H1 (cell line): Measurements from ENCODE around the gene DOCK9. TPM values are rescaled to one million over a fixed set of nuclear protein-coding genes. Genes with fewer than 3 reads are reported as not detected.

ENCODE experiments used
- CTCF ChIA-PET: fragments of 300-600 bp; sonication (Branson Sonifier 250); formaldehyde crosslinking; loops from one replicate; lab custom pipeline; 2021; ENCODE audit not compliant: partially characterized antibody; lab: Charles Lee
- POLR2A ChIA-PET: fragments of 300-600 bp; sonication (Branson Sonifier 250); formaldehyde crosslinking; loops from one replicate; lab custom pipeline; 2021; ENCODE audit warnings: inconsistent platforms; ENCODE audit not compliant: partially characterized antibody; lab: Charles Lee
- DNase-seq, 2 experiments: peaks; one replicate each; pipeline versions ENCODE4 v3.0.0 to v3.0.0-alpha.2; 2010 to 2022; ENCODE audit warnings: low spot score in 2 of 2, low read depth in 1 of 2, mixed read lengths in 1 of 2
- FAIRE-seq: peaks from 2 replicates; lab custom pipeline; 2011; peaks lifted over from hg19 to GRCh38; lab: Jason Lieb, UNC
- H2AFZ ChIP-seq: 2 replicates; pipeline ENCODE4 v1.8.1; 2012; ENCODE audit warnings: low read length, inconsistent platforms
- H2AK5ac ChIP-seq: 2 replicates; pipeline ENCODE4 v1.6.1; 2013; ENCODE audit warnings: low read depth, low read length
- H2BK120ac ChIP-seq: replicated peaks from 2 replicates; pipeline ENCODE3; 2013; ENCODE audit warnings: low read depth, low read length, inconsistent platforms
- H2BK12ac ChIP-seq: 2 replicates; pipeline ENCODE4 v1.6.1; 2013; ENCODE audit warnings: low read depth, low read length
- H2BK15ac ChIP-seq: 2 replicates; pipeline ENCODE4 v1.6.1; 2013; ENCODE audit warnings: low read length
- H2BK20ac ChIP-seq: 2 replicates; pipeline ENCODE4 v1.6.1; 2013; ENCODE audit warnings: low read length
- H2BK5ac ChIP-seq: 2 replicates; pipeline ENCODE4 v1.6.1; 2013; ENCODE audit warnings: low read depth, low read length
- H3K14ac ChIP-seq: 2 replicates; pipeline ENCODE4 v1.6.1; 2013; ENCODE audit warnings: inconsistent platforms; ENCODE audit not compliant: insufficient read length
- H3K18ac ChIP-seq: 2 replicates; pipeline ENCODE4 v1.6.1; 2013; ENCODE audit warnings: low read length; ENCODE audit errors: extremely low read depth
- H3K23ac ChIP-seq: 2 replicates; pipeline ENCODE4 v1.6.1; 2013; ENCODE audit warnings: inconsistent platforms; ENCODE audit not compliant: insufficient read length
- H3K23me2 ChIP-seq: 2 replicates; pipeline ENCODE4 v1.6.1; 2013; ENCODE audit warnings: low read depth, low read length
- H3K27ac ChIP-seq: 2 replicates; pipeline ENCODE4 v1.6.1; 2011; ENCODE audit warnings: low read depth, low read length, inconsistent platforms
- H3K27me3 ChIP-seq, 4 experiments: replicated peaks in 1 of 4; 1 replicate in 1 of 4; 2 replicates in 3 of 4; pipeline versions ENCODE4 v1.6.1 to v1.8.1; 2011 to 2013; ENCODE audit warnings: low read length in 3 of 4, mild to moderate bottlenecking in 3 of 4, inconsistent platforms in 2 of 4, mixed read lengths in 2 of 4, moderate library complexity in 1 of 4; ENCODE audit not compliant: control insufficient read depth in 3 of 4, insufficient read depth in 3 of 4; ENCODE audit errors: extremely low read depth in 1 of 4
- H3K36me3 ChIP-seq, 4 experiments: 2 replicates each; pipeline versions ENCODE4 v1.6.1 to v1.8.1; 2011 to 2013; ENCODE audit warnings: mild to moderate bottlenecking in 4 of 4, low read length in 3 of 4, moderate library complexity in 2 of 4, control low read depth in 1 of 4, inconsistent platforms in 1 of 4; ENCODE audit not compliant: insufficient read depth in 4 of 4, control insufficient read depth in 2 of 4
- H3K4ac ChIP-seq: replicated peaks from 2 replicates; pipeline ENCODE3; 2013; ENCODE audit warnings: low read length, low read depth, mixed read lengths, inconsistent platforms; ENCODE audit not compliant: insufficient read length
- H3K4me1 ChIP-seq, 4 experiments: replicated peaks in 1 of 4; 1 replicate in 1 of 4; 2 replicates in 3 of 4; pipeline versions ENCODE4 v1.6.1 to v1.8.1; 2011 to 2013; ENCODE audit warnings: low read length in 3 of 4, inconsistent platforms in 2 of 4, mixed read lengths in 1 of 4; ENCODE audit not compliant: insufficient read depth in 4 of 4, control insufficient read depth in 3 of 4
- H3K4me2 ChIP-seq, 2 experiments: 2 replicates each; pipeline versions ENCODE4 v1.6.1 to v1.8.1; 2011 to 2013; ENCODE audit warnings: low read depth in 2 of 2, low read length in 2 of 2, control low read depth in 1 of 2, inconsistent platforms in 1 of 2, mild to moderate bottlenecking in 1 of 2; ENCODE audit not compliant: insufficient read depth in 1 of 2
- H3K4me3 ChIP-seq, 4 experiments: fragments of 200-600, 300-600 bp in 1 of 4; sonication (generic), shearing (Covaris generic), sonication (Bioruptor Twin) in 1 of 4; 2 replicates each; pipeline versions ENCODE4 v1.5.1 to v1.8.1; 2011 to 2016; ENCODE audit warnings: low read length in 4 of 4, low read depth in 3 of 4, control low read depth in 2 of 4, inconsistent platforms in 2 of 4, mild to moderate bottlenecking in 2 of 4, mixed read lengths in 1 of 4, moderate library complexity in 1 of 4; ENCODE audit not compliant: insufficient read depth in 2 of 4; ENCODE audit errors: extremely low read depth in 1 of 4
- H3K56ac ChIP-seq: replicated peaks from 2 replicates; pipeline ENCODE3; 2013; ENCODE audit warnings: low read depth, mild to moderate bottlenecking, mixed read lengths, low read length, inconsistent platforms; ENCODE audit not compliant: insufficient read length
- H3K79me1 ChIP-seq: 2 replicates; pipeline ENCODE4 v1.6.1; 2013; ENCODE audit warnings: low read depth, low read length, control low read depth
- H3K79me2 ChIP-seq, 2 experiments: 2 replicates each; pipeline versions ENCODE4 v1.6.1 to v1.8.1; 2012 to 2013; ENCODE audit warnings: low read length in 2 of 2, mild to moderate bottlenecking in 2 of 2, inconsistent platforms in 1 of 2; ENCODE audit not compliant: insufficient read depth in 2 of 2, control insufficient read depth in 1 of 2
- H3K9ac ChIP-seq, 4 experiments: replicated peaks in 1 of 4; 1 replicate in 1 of 4; 2 replicates in 3 of 4; pipeline versions ENCODE4 v1.6.1 to v1.8.1; 2011 to 2013; ENCODE audit warnings: low read depth in 3 of 4, low read length in 3 of 4, control low read depth in 2 of 4, mild to moderate bottlenecking in 2 of 4, moderate library complexity in 2 of 4, inconsistent platforms in 1 of 4; ENCODE audit errors: extremely low read depth in 1 of 4
- H3K9me3 ChIP-seq, 2 experiments: 2 replicates each; pipeline versions ENCODE4 v1.6.1 to v1.8.1; 2012 to 2013; ENCODE audit warnings: mild to moderate bottlenecking in 2 of 2, moderate library complexity in 2 of 2, control low read depth in 1 of 2, inconsistent platforms in 1 of 2, low read depth in 1 of 2, low read length in 1 of 2, mixed read lengths in 1 of 2; ENCODE audit not compliant: insufficient read depth in 2 of 2
- H4K20me1 ChIP-seq, 2 experiments: replicated peaks in 1 of 2; 2 replicates each; pipeline versions ENCODE3 to v1.8.1; 2011 to 2013; ENCODE audit warnings: inconsistent platforms in 2 of 2, low read length in 2 of 2, mild to moderate bottlenecking in 1 of 2; ENCODE audit not compliant: insufficient read depth in 2 of 2, control insufficient read depth in 1 of 2
- H4K5ac ChIP-seq: 2 replicates; pipeline ENCODE4 v1.6.1; 2013; ENCODE audit warnings: low read length, low read depth, mixed read lengths, inconsistent platforms; ENCODE audit not compliant: insufficient read length
- H4K8ac ChIP-seq: 2 replicates; pipeline ENCODE4 v1.8.0; 2013; ENCODE audit warnings: mild to moderate bottlenecking, moderate library complexity, low read length, inconsistent platforms; ENCODE audit not compliant: insufficient read depth; ENCODE audit errors: extremely low read depth
- H4K91ac ChIP-seq: replicated peaks from 2 replicates; pipeline ENCODE3; 2013; ENCODE audit warnings: low read length, mixed read lengths, inconsistent platforms; ENCODE audit not compliant: insufficient read length
- CBX8 ChIP-seq: fragments of 300-800, 300-1000 bp; sonication (generic); IDR thresholded peaks from 2 replicates; pipeline ENCODE4 v1.7.1; 2016; ENCODE audit warnings: low read depth, low read length, borderline replicate concordance
- CREB1 ChIP-seq: IDR thresholded peaks from 2 replicates; pipeline ENCODE4 v1.6.1; 2012; ENCODE audit warnings: inconsistent platforms
- KDM4A ChIP-seq: IDR thresholded peaks from one replicate; pipeline ENCODE4 v1.7.1; 2012; ENCODE audit warnings: low read depth, mild to moderate bottlenecking, moderate library complexity, low read length, inconsistent platforms; ENCODE audit not compliant: severe bottlenecking
- RNF2 ChIP-seq: fragments of 200-900, 300-1000 bp; sonication (generic); IDR thresholded peaks from 2 replicates; pipeline ENCODE4 v1.7.1; 2016; ENCODE audit warnings: borderline replicate concordance, low read depth, mild to moderate bottlenecking, antibody characterized with exemption, low read length; ENCODE audit not compliant: poor library complexity, severe bottlenecking; ENCODE audit errors: missing control alignments
- SAP30 ChIP-seq: fragments of 300-600 bp; sonication (generic); IDR thresholded peaks from 2 replicates; pipeline ENCODE4 v1.7.1; 2012; ENCODE audit warnings: low read length, moderate library complexity, mild to moderate bottlenecking, inconsistent platforms; ENCODE audit not compliant: insufficient read depth, insufficient replicate concordance
- SIRT6 ChIP-seq: IDR thresholded peaks from one replicate; pipeline ENCODE4 v1.7.1; 2012; ENCODE audit warnings: low read length, inconsistent platforms
- SP1 ChIP-seq: IDR thresholded peaks from 2 replicates; pipeline ENCODE4 v1.6.1; 2011; ENCODE audit warnings: low read depth, low read length
- TAF1 ChIP-seq: IDR thresholded peaks from 2 replicates; pipeline ENCODE4 v1.6.1; 2011; ENCODE audit warnings: mild to moderate bottlenecking, low read depth, low read length
- TBP ChIP-seq: IDR thresholded peaks from 2 replicates; pipeline ENCODE4 v1.6.1; 2011; ENCODE audit warnings: low read depth, low read length, improper control_type of control experiment
- YY1 ChIP-seq: IDR thresholded peaks from 2 replicates; pipeline ENCODE4 v1.6.1; 2011; ENCODE audit warnings: low read depth, mild to moderate bottlenecking, low read length
- WGBS, 2 experiments: shearing (Covaris generic) in 1 of 2; methylation state at CpG; one replicate each; pipeline versions ENCODE4 v1.1.6 to v1.1.7; 2013 to 2015; ENCODE audit warnings: low lambda C conversion rate in 2 of 2, mixed read lengths in 2 of 2, inconsistent platforms in 1 of 2, low coverage in 1 of 2, missing lambda C conversion rate in 1 of 2; ENCODE audit not compliant: insufficient replicate concordance in 2 of 2, insufficient coverage in 1 of 2, insufficient read length in 1 of 2; ENCODE audit errors: extremely low coverage in 1 of 2, missing lambda C conversion rate in 1 of 2; 5-methylcytosine and 5-hydroxymethylcytosine counted together
- polyA plus RNA-seq, 7 experiments: library from polyadenylated mRNA; depleted of rRNA in 3 of 7; stranded (reverse) in 5 of 7; unstranded in 2 of 7; fragments of >200 nt in 5 of 7; fragments of 200-250 nt in 2 of 7; gene quantifications; 1 replicate in 5 of 7; 2 replicates in 1 of 7; 4 replicates in 1 of 7; pipeline versions ENCODE4 v1.2.1 to v1.2.3, GENCODE V29; 2011 to 2013; ENCODE audit warnings: missing spikeins in 2 of 7, mixed read lengths in 2 of 7
- total RNA-seq: library from RNA; stranded (reverse); fragmentation: NEBNext Ultra II Directional; extraction: Animal tissue kit (Norgen Biotek cat#: 25700); gene quantifications from 2 replicates; pipeline ENCODE4 v1.2.1, GENCODE V29; 2021

DOCK9 gene
- total and polyA plus RNA-seq, 2 of the 8 experiments (the other 6 are each of a cell fraction or from before 2014, with no cell fraction given), result 21.6 to 31.5 TPM

- no peaks in the 10 kb centered on the region for H3K79me2 ChIP-seq
- no peak overlapping the region for H2AFZ ChIP-seq
- H3K4me1 ChIP-seq, result no peaks in the 10 kb centered on the region
- H4K5ac ChIP-seq, result no peak overlapping the region
- H3K27ac ChIP-seq, result no peak overlapping the region
- no peak overlapping the region for H3K14ac ChIP-seq
- no peak for DNase-seq
- H2AK5ac ChIP-seq, result no peak overlapping the region
- no peak overlapping the region for H4K8ac ChIP-seq
- ChIA-PET CTCF (interaction anchor here (0.6 to 2.4 kb wide), 6 partner anchors 12 to 191 kb away, joined by 3 to 10 read pairs (median 3); partner anchors contain the start of gene DOCK9), POLR2A (interaction anchor here (0.9 kb wide), 1 partner anchor 11 kb away, joined by 3 read pairs; no protein-coding TSS in a partner anchor)
- peaks cover 0 to 2% (median 0%) of the 10 kb centered on the region in 4 experiments; a peak in 1 of 7 replicates for H3K27me3 ChIP-seq
- no peaks in the 10 kb centered on the region for H3K79me1 ChIP-seq
- 97% methylated on average over 2 of the region's 2 CpGs; no CpG with 5 or more reads in 1 of the 2 experiments for WGBS, 2 experiments
- no peaks in the 10 kb centered on the region for H4K20me1 ChIP-seq
- H4K91ac ChIP-seq, result no peak overlapping the region
- no peaks in the 10 kb centered on the region for H3K36me3 ChIP-seq
- no peak overlapping the region for H2BK120ac ChIP-seq
- H2BK15ac ChIP-seq, result no peak overlapping the region
- no peak overlapping the region for H3K4me3 ChIP-seq
- H3K9me3 ChIP-seq, result no peaks in the 10 kb centered on the region
- no peak overlapping the region for H3K4ac ChIP-seq
- no peak overlapping the region for H3K23ac ChIP-seq
- FAIRE-seq, result no peak
- H2BK20ac ChIP-seq, result no peak overlapping the region
- H3K23me2 ChIP-seq, result no peaks in the 10 kb centered on the region
- H3K4me2 ChIP-seq, result no peak overlapping the region
- no peak overlapping the region for H3K18ac ChIP-seq
- H3K9ac ChIP-seq, result no peak overlapping the region
- no peak overlapping the region for H2BK12ac ChIP-seq
- no peak overlapping the region for H3K56ac ChIP-seq
- no peak overlapping the region for H2BK5ac ChIP-seq
- TF ChIP-seq CREB1 (no peak), SAP30 (no peak), TBP (no peak), CBX8 (no peak), SIRT6 (no peak), YY1 (no peak), RNF2 (no peak), SP1 (no peak), KDM4A (no peak), TAF1 (no peak)
Measured at GRCh38 chr13:98965325-98965724, 12.5 kb downstream of the DOCK9 start.
